ENCODE data around the gene SMIM41. TPM values are rescaled to one million over a fixed set of nuclear protein-coding genes. Genes with fewer than 3 reads are reported as not detected.

SMIM41 gene
- total RNA-seq, 1 experiment from 2014 or later = not detected

- ChIA-PET CTCF (no interaction called here), POLR2A (interaction anchor here (0.8 kb wide), 1 partner anchor 20 kb away, joined by 3 read pairs; no protein-coding TSS in a partner anchor)
- Histone ChIP-seq H3K4me1 (ENCODE audit: control insufficient read depth, insufficient read depth, low read length) (peaks cover 4% of the 10 kb centered on the region), H3K27me3 (ENCODE audit: control insufficient read depth, insufficient read depth, low read length) (no peaks in the 10 kb centered on the region), H3K9me3 (ENCODE audit: control insufficient read depth, insufficient read depth, low read depth, low read length) (no peaks in the 10 kb centered on the region), H3K4me3 (ENCODE audit: low read depth in 2 of 2, low read length in 2 of 2) (peak overlapping the region in 1 of 2 experiments; percentile 69; a peak in 1 of 4 replicates), H3K27ac (ENCODE audit: low read length) (no peak overlapping the region), H3K36me3 (ENCODE audit: control insufficient read depth, insufficient read depth, low read length) (no peaks in the 10 kb centered on the region)
- no peak for TF ChIP-seq REST (IDR thresholded peaks at IDR 0.05; ENCODE audit: insufficient read depth in 1 of 2, low read depth in 2 of 2, low read length in 1 of 2)
- no peak for TF ChIP-seq POLR2AphosphoS5 (IDR thresholded peaks at IDR 0.05; ENCODE audit: low read depth, low read length)
- no peak for TF ChIP-seq SIN3A (IDR thresholded peaks at IDR 0.05; ENCODE audit: borderline replicate concordance, insufficient read depth, low read depth, low read length)
- TF ChIP-seq CTCF (IDR thresholded peaks at IDR 0.05) = no peak
- TF ChIP-seq TCF7L2 (IDR thresholded peaks at IDR 0.05; ENCODE audit: low read depth, low read length) = no peak
- in situ Hi-C loops (cut with HindIII; ENCODE audit: low pct_unique_long_range_greater_than_20kb, low sequenced_read_pairs) (no loop called here), intact Hi-C loops (cut with micrococcal nuclease; ENCODE audit: unreplicated experiment) (no loop called here)
- no peak for DNase-seq (ENCODE audit: low read depth, low spot score)
- no peak for ATAC-seq
- no TSS peak for BruUV-seq (replicated peaks)
Measured at GRCh38 chr12:52052468-52053186, 26.9 kb upstream of the SMIM41 start.

GRCh38 chr12:52053536-52054209 lies 25.8 kb upstream of the SMIM41 start:
- in situ Hi-C loops (cut with HindIII; ENCODE audit: low pct_unique_long_range_greater_than_20kb, low sequenced_read_pairs) (no loop called here), intact Hi-C loops (cut with micrococcal nuclease; ENCODE audit: unreplicated experiment) (no loop called here)
- Histone ChIP-seq H3K36me3 (ENCODE audit: control insufficient read depth, insufficient read depth, low read length) (no peaks in the 10 kb centered on the region), H3K27me3 (ENCODE audit: control insufficient read depth, insufficient read depth, low read length) (no peaks in the 10 kb centered on the region), H3K4me1 (ENCODE audit: control insufficient read depth, insufficient read depth, low read length) (peaks cover 4% of the 10 kb centered on the region), H3K4me3 (ENCODE audit: low read depth in 2 of 2, low read length in 2 of 2) (no peak overlapping the region), H3K27ac (ENCODE audit: low read length) (no peak overlapping the region), H3K9me3 (ENCODE audit: control insufficient read depth, insufficient read depth, low read depth, low read length) (no peaks in the 10 kb centered on the region)
- no TSS peak for BruUV-seq (replicated peaks)
- POLR2A ChIA-PET = interaction anchor here (0.6 kb wide), 1 partner anchor 29 kb away, joined by 9 read pairs; no protein-coding TSS in a partner anchor
- CTCF ChIA-PET = no interaction called here
- TF ChIP-seq CTCF (IDR thresholded peaks at IDR 0.05) = no peak
- no peak for TF ChIP-seq TCF7L2 (IDR thresholded peaks at IDR 0.05; ENCODE audit: low read depth, low read length)
- TF ChIP-seq SIN3A (IDR thresholded peaks at IDR 0.05; ENCODE audit: borderline replicate concordance, insufficient read depth, low read depth, low read length) = no peak
- TF ChIP-seq POLR2AphosphoS5 (IDR thresholded peaks at IDR 0.05; ENCODE audit: low read depth, low read length) = no peak
- no peak for TF ChIP-seq REST (IDR thresholded peaks at IDR 0.05; ENCODE audit: insufficient read depth in 1 of 2, low read depth in 2 of 2, low read length in 1 of 2)
- DNase-seq (ENCODE audit: low read depth, low spot score) (no peak), ATAC-seq (no peak)

Data from Panc1 (cell line).